ENCODE results near the gene SOST.

The SOST gene

DNA sequence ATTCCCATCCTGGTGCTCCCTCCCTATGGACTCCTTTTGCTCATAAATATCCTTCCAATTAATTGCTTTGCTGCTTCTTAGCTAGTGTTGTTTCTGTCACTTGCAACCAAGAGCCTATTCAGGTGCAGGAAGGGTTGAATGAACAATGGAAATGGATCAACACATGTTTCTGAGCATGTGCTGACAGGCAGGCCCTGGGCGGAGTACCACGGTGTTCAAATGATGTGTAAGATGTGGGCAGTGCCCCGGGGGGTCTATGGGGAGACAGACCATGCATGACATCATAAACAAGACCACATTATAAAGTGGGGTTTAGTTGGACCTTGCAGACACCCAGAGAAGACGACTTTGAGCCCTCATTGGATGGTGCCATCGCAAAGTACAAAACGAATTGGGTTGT is 48.5 kb downstream of the SOST start:
- TF ChIP-seq, protein P1, sequence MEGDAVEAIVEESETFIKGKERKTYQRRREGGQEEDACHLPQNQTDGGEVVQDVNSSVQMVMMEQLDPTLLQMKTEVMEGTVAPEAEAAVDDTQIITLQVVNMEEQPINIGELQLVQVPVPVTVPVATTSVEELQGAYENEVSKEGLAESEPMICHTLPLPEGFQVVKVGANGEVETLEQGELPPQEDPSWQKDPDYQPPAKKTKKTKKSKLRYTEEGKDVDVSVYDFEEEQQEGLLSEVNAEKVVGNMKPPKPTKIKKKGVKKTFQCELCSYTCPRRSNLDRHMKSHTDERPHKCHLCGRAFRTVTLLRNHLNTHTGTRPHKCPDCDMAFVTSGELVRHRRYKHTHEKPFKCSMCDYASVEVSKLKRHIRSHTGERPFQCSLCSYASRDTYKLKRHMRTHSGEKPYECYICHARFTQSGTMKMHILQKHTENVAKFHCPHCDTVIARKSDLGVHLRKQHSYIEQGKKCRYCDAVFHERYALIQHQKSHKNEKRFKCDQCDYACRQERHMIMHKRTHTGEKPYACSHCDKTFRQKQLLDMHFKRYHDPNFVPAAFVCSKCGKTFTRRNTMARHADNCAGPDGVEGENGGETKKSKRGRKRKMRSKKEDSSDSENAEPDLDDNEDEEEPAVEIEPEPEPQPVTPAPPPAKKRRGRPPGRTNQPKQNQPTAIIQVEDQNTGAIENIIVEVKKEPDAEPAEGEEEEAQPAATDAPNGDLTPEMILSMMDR (IDR thresholded peaks at IDR 0.05; ENCODE audit: low read depth, low read length, missing control alignments) = no peak

GRCh38 chr17:43709210-43709609 is 49.4 kb downstream of the SOST start:
- DNase-seq (ENCODE audit: extremely low read depth, low read depth) = no peak
- no peak overlapping the region for H3K4me3 ChIP-seq (replicated peaks; ENCODE audit: low read depth, low read length)
- TF ChIP-seq, protein P1 (IDR thresholded peaks at IDR 0.05; ENCODE audit: low read depth, low read length, missing control alignments) = no peak

More for the DNA sequence above, 48.5 kb downstream of the SOST start:
- H3K4me3 ChIP-seq (replicated peaks; ENCODE audit: low read depth, low read length) = no peak overlapping the region
- DNase-seq (ENCODE audit: extremely low read depth, low read depth) = no peak

GRCh38 chr17:43707184-43707583 is 51.4 kb downstream of the SOST start:
- H3K4me3 ChIP-seq (replicated peaks; ENCODE audit: low read depth, low read length) = no peak overlapping the region
- TF ChIP-seq, protein P1 (IDR thresholded peaks at IDR 0.05; ENCODE audit: low read depth, low read length, missing control alignments) = no peak
- DNase-seq (ENCODE audit: extremely low read depth, low read depth) = no peak

DNA sequence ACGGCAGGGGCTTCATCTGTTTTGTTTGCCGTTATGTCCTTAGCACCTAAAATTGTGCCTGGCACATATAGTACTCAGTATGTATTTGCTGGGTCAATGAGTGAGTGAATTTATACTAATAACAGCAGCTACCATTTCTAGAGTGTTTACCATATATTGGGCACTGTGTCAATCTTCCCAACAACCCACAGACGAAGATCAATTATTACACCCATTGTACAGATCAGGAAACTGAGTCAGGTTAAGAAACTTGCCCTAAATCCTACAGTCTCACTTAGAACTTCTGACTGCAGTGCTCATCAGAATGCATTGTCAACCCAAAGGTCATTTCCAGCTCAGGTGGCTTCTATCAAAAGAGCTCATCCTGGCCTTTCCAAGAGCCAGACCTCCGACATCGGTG is 52.4 kb downstream of the SOST start:
- no peak overlapping the region for H3K4me3 ChIP-seq (replicated peaks; ENCODE audit: low read depth, low read length)
- DNase-seq (ENCODE audit: extremely low read depth, low read depth) = no peak
- TF ChIP-seq, protein P1 (IDR thresholded peaks at IDR 0.05; ENCODE audit: low read depth, low read length, missing control alignments) = no peak
